Skeletal muscle satellite cell (primary cell): ENCODE data around the gene SCAF8. TPM values are rescaled to one million over a fixed set of nuclear protein-coding genes. Genes with fewer than 3 reads are reported as not detected.

Source experiments
- H3K27me3 ChIP-seq: 2 replicates; pipeline ENCODE4 v1.7.0; 2013; ENCODE audit warnings: low read length; ENCODE audit not compliant: control insufficient read depth, insufficient read depth
- H3K36me3 ChIP-seq: 2 replicates; pipeline ENCODE4 v1.7.0; 2013; ENCODE audit warnings: mild to moderate bottlenecking, control low read depth, low read length; ENCODE audit not compliant: insufficient read depth
- H3K4me1 ChIP-seq: 2 replicates; pipeline ENCODE4 v1.7.0; 2013; ENCODE audit warnings: low read length; ENCODE audit not compliant: control insufficient read depth, insufficient read depth
- H3K4me2 ChIP-seq: 2 replicates; pipeline ENCODE4 v1.7.0; 2013; ENCODE audit warnings: mild to moderate bottlenecking, low read length
- H3K4me3 ChIP-seq: 2 replicates; pipeline ENCODE4 v1.7.0; 2013; ENCODE audit warnings: low read length
- H3K9ac ChIP-seq: 2 replicates; pipeline ENCODE4 v1.7.0; 2013; ENCODE audit warnings: mild to moderate bottlenecking, low read depth, low read length, moderate library complexity
- H3K9me3 ChIP-seq: replicated peaks from 2 replicates; pipeline ENCODE4 v1.7.0; 2013; ENCODE audit warnings: mild to moderate bottlenecking, control low read depth, low read length
- total RNA-seq: library from RNA; depleted of rRNA; stranded (reverse); fragments of >200 nt; gene quantifications from 2 replicates; pipeline ENCODE4 v1.2.3, GENCODE V29; 2012; rRNA removed

SCAF8 gene, protein sequence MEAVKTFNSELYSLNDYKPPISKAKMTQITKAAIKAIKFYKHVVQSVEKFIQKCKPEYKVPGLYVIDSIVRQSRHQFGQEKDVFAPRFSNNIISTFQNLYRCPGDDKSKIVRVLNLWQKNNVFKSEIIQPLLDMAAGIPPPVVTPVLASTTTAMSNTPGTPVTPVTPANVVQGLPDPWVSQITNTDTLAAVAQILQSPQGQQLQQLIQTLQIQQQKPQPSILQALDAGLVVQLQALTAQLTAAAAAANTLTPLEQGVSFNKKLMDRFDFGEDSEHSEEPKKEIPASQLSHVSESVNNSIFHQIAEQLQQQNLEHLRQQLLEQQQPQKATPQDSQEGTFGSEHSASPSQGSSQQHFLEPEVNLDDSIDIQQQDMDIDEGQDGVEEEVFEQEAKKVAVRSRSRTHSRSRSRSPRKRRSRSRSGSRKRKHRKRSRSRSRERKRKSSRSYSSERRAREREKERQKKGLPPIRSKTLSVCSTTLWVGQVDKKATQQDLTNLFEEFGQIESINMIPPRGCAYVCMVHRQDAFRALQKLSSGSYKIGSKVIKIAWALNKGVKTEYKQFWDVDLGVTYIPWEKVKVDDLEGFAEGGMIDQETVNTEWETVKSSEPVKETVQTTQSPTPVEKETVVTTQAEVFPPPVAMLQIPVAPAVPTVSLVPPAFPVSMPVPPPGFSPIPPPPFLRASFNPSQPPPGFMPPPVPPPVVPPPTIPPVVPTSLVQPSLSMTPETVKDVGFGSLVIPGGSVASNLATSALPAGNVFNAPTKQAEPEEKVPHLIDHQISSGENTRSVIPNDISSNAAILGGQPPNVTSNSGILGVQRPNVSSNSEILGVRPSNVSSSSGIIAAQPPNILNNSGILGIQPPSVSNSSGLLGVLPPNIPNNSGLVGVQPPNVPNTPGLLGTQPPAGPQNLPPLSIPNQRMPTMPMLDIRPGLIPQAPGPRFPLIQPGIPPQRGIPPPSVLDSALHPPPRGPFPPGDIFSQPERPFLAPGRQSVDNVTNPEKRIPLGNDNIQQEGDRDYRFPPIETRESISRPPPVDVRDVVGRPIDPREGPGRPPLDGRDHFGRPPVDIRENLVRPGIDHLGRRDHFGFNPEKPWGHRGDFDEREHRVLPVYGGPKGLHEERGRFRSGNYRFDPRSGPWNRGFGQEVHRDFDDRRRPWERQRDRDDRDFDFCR (N-terminal part only)
- 25.8 and 26.6 TPM in 2 replicates for total RNA-seq

DNA sequence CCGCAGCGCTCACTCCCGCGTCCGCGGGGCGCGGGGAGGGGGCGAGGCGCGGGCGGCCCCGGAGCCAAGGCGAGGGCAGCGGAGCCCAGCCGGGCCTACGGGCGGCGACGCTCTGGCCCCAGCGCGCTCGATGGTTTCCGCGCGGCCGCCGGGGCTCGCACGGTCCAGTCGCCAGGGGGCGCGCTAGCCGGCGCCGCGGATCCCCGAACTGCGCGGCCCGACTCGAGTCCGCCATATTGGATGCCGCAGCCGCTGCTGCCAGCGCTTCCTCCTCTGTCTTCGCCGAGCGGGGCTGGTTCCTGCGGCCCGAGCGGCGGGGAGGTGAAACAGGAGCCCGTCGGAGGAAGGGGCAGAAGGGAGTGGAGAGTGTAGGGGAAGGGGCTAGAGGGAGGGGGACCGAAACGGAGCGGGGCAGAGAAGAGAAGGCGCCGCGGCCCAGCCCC lies at the start of gene SCAF8:
Gene SCAF8 (plus strand): TSS at position 234 of the 443 bp plus-strand sequence. CDS start 485 bp downstream, outside the sequence.
- Histone ChIP-seq H3K4me1 (peaks cover 12% of the 10 kb centered on the region), H3K9ac (peak within 1 kb of the TSS; percentile 98), H3K4me3 (peak within 1 kb of the TSS; percentile 76), H3K36me3 (peaks cover 3% of the 10 kb centered on the region), H3K27me3 (no peaks in the 10 kb centered on the region), H3K4me2 (peak within 1 kb of the TSS; percentile 88), H3K9me3 (no peaks in the 10 kb centered on the region)

DNA sequence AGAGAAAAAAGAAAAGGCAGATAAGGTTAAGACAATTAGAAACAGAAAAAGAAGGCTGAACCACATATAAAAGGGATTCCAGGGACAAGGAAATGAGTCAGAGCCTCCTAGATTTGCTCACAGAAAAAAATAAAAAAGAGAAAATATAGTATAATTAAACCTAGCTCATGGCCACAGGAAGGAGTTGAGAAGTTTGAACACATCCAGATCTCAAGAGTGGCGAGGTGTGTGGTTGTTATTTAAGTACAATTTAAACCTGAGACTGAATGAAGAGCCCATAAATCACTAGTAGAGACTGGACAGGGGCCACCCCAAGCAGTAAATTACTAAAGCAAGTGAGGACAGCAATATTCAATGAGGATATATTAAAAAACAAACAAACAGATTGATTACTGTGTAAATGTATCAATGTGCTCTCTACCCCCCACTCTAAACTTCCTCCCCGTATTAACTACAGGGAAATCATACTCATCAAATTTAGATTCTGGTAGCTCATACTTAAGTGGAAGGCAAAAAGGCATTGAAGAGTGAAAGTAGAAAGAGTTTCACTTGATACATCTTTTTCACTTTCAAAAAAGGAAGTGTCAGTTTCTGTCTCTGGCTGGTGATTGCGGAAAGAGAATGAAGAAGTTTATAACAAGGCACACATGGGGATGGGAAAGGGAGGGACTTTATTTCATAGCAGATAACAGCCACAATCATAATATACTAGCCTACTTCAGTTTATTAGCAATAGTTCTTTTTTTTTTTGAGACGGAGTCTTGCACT lies 49.3 kb upstream of the SCAF8 start:
- H3K9me3 ChIP-seq = no peaks in the 10 kb centered on the region
- H3K4me1 ChIP-seq = peaks cover 10% of the 10 kb centered on the region
- H3K27me3 ChIP-seq = no peaks in the 10 kb centered on the region
- H3K4me3 ChIP-seq = peak overlapping the region; percentile 3
- no peaks in the 10 kb centered on the region for H3K36me3 ChIP-seq
- H3K4me2 ChIP-seq = peak overlapping the region; percentile 49
- peak overlapping the region; percentile 16 for H3K9ac ChIP-seq

DNA sequence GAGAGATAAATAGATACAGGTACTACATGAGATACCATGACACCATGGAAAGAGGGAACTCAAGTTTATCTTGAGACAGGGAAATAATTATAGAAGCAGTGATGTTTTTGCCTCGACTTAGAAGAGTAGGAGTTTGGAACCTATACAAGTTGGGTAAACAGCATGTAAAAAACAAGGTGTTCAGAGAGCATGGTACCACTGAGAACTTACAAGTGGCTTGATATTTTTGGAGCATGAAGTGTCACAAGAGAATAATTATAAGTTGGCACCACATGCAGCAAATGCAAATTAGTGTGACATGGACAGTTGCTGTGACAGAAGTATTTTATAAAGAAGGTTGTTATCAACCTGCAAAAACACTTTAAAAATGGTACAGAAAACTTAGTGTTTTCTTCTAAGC lies 47.1 kb upstream of the SCAF8 start:
- Histone ChIP-seq H3K9ac (no peak overlapping the region), H3K27me3 (no peaks in the 10 kb centered on the region), H3K4me3 (no peak overlapping the region), H3K36me3 (no peaks in the 10 kb centered on the region), H3K4me2 (no peak overlapping the region), H3K9me3 (no peaks in the 10 kb centered on the region), H3K4me1 (peaks cover 10% of the 10 kb centered on the region)

DNA sequence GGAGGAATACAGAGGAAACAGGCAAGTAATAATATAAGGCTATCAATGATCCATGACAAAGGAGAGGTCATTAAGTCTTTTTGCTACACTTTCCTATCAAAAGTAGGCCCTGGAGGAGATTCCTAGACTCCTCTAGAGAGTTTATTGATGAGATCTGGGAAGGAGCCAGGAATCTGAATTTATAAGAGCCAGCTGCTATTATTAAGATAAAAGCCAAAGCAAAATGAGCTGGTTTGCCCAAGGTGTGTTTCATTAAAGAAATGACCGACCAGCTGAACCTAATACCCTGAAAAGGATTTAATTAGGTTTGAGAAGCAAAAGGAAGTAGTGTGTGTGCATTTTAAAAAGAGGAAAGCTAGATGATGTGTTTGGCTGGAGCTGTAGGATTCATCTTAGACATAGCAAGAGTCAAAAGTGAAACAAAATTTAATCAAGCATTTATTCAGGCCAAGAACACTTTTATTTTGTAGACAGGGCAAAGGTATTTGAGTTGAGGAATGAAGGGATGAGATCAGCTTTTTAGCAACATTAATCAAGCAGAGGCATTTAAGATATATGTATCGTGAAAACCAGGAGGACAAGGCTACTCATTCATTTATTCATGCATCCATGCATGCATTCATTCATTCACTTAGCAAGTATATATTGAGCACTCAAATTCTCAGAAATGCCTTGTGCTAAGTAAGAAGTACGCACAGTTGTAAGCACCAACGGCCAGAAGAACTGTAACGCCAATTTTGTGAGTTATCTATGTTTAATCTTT lies 43.5 kb upstream of the SCAF8 start:
- Histone ChIP-seq H3K4me1 (no peaks in the 10 kb centered on the region), H3K9ac (no peak overlapping the region), H3K36me3 (no peaks in the 10 kb centered on the region), H3K4me2 (no peak overlapping the region), H3K4me3 (no peak overlapping the region), H3K27me3 (no peaks in the 10 kb centered on the region), H3K9me3 (no peaks in the 10 kb centered on the region)

DNA sequence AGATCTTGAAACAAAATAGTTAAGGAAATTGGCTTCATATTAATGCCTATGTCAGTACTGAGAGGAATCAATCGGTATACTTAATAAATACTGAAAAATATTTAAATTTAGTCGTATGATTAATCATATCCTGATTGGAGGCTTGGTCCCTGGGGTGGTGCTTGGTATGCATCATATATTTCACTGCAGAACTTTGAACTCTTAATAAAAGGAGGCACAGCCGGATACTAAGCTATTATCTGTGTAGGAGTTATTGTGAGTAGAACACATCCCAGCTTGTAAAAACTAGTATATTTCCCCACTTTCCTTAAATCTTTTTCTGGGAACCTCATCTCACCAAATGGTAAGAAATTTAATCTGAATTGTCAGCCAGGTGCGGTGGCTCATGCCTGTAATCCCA lies 42.4 kb upstream of the SCAF8 start:
- H3K4me2 ChIP-seq = no peak overlapping the region

DNA sequence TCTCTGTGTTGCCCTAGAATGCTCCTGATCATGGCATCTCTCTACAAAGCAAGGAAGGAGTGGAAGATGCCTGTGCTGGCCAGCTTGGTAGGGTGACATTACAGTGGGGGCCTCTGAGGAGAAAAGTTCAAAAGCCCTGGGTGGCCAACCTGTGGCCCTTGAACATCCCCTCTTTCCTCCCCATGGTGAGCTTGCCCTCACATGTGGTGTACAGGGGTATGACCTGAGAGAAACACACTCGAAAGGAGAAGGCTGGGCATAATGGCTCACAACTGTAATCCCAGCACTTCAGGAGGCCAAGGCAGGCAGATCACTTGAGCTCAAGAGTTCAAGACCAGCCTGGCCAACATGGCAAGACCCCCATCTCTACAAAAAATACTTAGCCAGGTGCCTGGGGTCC lies 36.6 kb upstream of the SCAF8 start:
- Histone ChIP-seq H3K9ac (no peak overlapping the region), H3K36me3 (no peaks in the 10 kb centered on the region), H3K4me3 (no peak overlapping the region), H3K9me3 (no peaks in the 10 kb centered on the region), H3K27me3 (no peaks in the 10 kb centered on the region), H3K4me2 (no peak overlapping the region), H3K4me1 (no peaks in the 10 kb centered on the region)

More for the DNA sequence above, 42.4 kb upstream of the SCAF8 start:
- H3K9me3 ChIP-seq = no peaks in the 10 kb centered on the region
- H3K9ac ChIP-seq = no peak overlapping the region
- H3K4me1 ChIP-seq = no peaks in the 10 kb centered on the region
- H3K4me3 ChIP-seq = no peak overlapping the region
- H3K36me3 ChIP-seq = no peaks in the 10 kb centered on the region
- H3K27me3 ChIP-seq = no peaks in the 10 kb centered on the region

DNA sequence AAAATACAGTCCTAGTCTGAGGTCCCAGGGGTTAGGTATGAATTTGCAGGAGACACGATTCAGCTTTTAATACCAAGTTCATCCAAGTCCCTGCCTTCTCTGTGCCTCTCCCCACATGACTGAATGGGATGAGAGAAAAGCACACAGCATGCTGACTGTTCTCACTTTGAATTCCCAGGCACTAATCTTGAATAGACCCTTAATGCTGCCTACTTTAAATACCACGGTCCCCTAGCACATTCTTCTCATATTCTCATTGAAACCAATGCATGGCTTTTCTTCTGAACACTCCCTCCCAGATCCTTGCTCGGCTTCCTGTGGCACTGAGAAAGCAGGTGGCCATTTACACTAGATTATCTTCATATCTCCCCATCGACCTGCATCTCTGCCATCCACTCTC lies 30.1 kb upstream of the SCAF8 start:
- no peaks in the 10 kb centered on the region for H3K4me1 ChIP-seq
- no peaks in the 10 kb centered on the region for H3K36me3 ChIP-seq
- H3K4me2 ChIP-seq = no peak overlapping the region
- H3K4me3 ChIP-seq = no peak overlapping the region
- no peak overlapping the region for H3K9ac ChIP-seq
- peaks cover 15% of the 10 kb centered on the region for H3K27me3 ChIP-seq
- no peaks in the 10 kb centered on the region for H3K9me3 ChIP-seq

DNA sequence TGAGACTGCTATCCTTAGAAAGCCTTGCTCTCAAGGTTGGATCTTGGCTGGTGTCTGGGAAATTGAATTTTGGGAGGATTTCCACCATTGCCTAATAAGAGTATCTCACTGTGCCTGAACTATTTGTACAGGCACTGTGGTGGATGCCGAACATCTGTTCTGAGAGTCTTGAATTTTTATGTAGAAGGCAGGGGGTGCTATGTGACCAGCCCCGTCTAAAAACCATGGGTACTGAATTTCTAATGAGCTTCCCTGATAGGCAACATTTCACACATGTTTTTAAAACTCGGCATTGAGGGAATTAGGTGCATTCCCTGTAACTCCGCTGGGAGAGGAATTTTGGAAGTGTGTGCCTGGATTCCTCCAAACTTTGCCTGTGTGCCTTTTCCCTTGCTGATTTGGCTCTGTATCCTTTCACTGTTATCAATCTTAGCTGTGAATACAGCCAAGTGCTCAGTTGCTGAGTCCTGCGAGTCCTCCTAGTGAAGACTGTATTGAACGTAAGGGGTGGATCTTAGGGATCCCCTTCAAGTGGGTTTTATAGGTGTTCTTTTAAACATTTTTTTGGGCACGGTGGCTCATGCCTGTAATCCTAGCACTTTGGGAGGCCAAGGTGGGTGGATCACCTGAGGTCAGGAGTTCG lies 27.6 kb upstream of the SCAF8 start:
- H3K36me3 ChIP-seq = no peaks in the 10 kb centered on the region
- H3K4me2 ChIP-seq = no peak overlapping the region
- H3K9ac ChIP-seq = no peak overlapping the region
- H3K4me1 ChIP-seq = no peaks in the 10 kb centered on the region
- H3K9me3 ChIP-seq = no peaks in the 10 kb centered on the region
- H3K27me3 ChIP-seq = peaks cover 15% of the 10 kb centered on the region
- H3K4me3 ChIP-seq = no peak overlapping the region

DNA sequence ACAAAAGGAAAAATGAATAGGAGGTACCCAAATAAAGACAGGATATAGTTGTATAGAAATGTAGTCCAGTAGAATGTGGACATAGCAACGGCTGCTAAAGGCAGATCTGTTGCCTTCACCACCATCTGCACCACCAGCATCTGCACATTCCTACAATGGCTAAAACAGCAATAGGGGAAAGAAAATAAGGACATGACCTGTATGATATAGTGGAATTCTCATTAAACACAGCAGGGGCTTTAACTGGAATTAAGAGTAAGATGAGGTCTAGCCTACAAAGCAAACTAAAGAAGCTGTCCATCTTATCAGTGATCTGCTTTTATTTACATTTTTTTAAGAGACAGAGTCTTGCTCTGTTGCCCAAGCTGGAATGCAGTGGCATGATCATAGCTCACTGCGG lies 26.8 kb upstream of the SCAF8 start:
- no peaks in the 10 kb centered on the region for H3K9me3 ChIP-seq
- H3K4me3 ChIP-seq = no peak overlapping the region
- H3K27me3 ChIP-seq = peaks cover 15% of the 10 kb centered on the region
- no peak overlapping the region for H3K4me2 ChIP-seq
- no peak overlapping the region for H3K9ac ChIP-seq
- no peaks in the 10 kb centered on the region for H3K4me1 ChIP-seq
- no peaks in the 10 kb centered on the region for H3K36me3 ChIP-seq

DNA sequence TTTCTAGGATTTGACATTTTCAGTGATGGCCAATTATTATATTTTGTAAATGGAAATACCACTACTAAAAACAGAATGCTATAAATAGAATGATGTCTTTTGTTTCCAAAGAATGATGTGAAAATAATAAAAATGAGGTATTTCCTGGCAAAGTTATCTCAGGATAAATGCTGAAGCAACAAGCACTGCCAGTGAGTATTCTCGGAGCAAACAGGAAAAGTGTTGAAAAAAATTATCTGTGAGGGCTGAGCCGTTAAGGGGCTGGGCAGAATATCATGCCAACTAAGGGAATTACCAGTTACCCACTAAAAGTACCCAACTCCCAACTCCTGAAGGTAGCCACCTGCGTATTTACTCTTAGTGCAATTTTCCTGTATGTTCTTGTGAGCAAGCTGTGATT lies 23.6 kb upstream of the SCAF8 start:
- Histone ChIP-seq H3K4me2 (no peak overlapping the region), H3K27me3 (peaks cover 10% of the 10 kb centered on the region), H3K36me3 (no peaks in the 10 kb centered on the region), H3K9me3 (no peaks in the 10 kb centered on the region), H3K4me3 (no peak overlapping the region), H3K4me1 (no peaks in the 10 kb centered on the region), H3K9ac (no peak overlapping the region)
